ENCODE results near the gene MAZ.

MAZ gene

GRCh38 chr16:29837841-29838240 is 31.5 kb downstream of the MAZ start:
- H3K36me3 ChIP-seq (ENCODE audit: control insufficient read depth, low read depth, low read length), result no peaks in the 10 kb centered on the region
- H3K27me3 ChIP-seq (ENCODE audit: control insufficient read depth, insufficient read depth, low read length), result no peaks in the 10 kb centered on the region
- no peaks in the 10 kb centered on the region for H3K4me1 ChIP-seq (ENCODE audit: control insufficient read depth, low read depth, low read length)
- H3K9me3 ChIP-seq (ENCODE audit: control insufficient read depth, low read depth, low read length), result no peaks in the 10 kb centered on the region
- H3K27ac ChIP-seq (ENCODE audit: low read length), result no peak overlapping the region
- no peak overlapping the region for H3K4me3 ChIP-seq (ENCODE audit: low read length)
- no peak overlapping the region for H3K9ac ChIP-seq (ENCODE audit: low read length)

DNA sequence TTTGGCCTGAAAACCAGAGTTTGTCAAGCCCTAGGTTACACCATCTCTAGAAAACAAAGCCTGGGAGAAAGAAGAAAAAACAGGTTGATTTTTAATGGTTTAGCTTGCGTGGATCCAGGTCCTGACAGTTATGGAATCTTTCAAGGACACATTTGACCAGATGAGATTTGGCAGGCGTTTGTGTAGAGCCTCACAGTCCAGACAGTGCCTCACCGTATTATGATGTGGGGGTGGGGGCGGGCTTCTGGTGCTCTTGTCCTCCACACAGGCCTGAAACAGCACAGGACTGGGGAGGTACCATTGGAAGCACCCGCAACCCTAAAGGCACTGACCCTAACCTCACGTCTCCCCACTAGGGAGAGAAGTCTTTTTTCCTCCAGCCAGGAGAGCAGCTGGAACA is 33.5 kb downstream of the MAZ start:
- Histone ChIP-seq H3K27ac (ENCODE audit: low read length) (no peak overlapping the region), H3K27me3 (ENCODE audit: control insufficient read depth, insufficient read depth, low read length) (no peaks in the 10 kb centered on the region), H3K36me3 (ENCODE audit: control insufficient read depth, low read depth, low read length) (no peaks in the 10 kb centered on the region), H3K9ac (ENCODE audit: low read length) (no peak overlapping the region), H3K9me3 (ENCODE audit: control insufficient read depth, low read depth, low read length) (no peaks in the 10 kb centered on the region), H3K4me1 (ENCODE audit: control insufficient read depth, low read depth, low read length) (no peaks in the 10 kb centered on the region), H3K4me3 (ENCODE audit: low read length) (no peak overlapping the region)

DNA sequence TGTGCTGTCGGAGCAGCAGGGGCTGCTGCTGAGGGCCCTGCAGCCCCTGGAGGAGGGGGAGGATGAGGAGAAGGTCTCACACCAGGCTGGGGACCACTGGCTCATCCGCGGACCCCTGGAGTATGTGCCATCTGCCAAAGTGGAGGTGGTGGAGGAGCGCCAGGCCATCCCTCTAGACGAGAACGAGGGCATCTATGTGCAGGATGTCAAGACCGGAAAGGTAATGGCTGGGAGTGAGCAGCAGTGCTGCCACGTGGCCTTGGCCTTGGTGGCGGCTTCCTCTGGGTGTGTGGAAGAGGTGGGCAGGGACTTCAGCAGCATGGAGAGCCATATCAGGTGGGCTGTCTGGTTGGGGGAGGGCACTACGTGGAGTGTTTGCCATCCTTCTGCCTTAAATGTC is 33.9 kb downstream of the MAZ start:
- Histone ChIP-seq H3K36me3 (ENCODE audit: control insufficient read depth, low read depth, low read length) (no peaks in the 10 kb centered on the region), H3K27me3 (ENCODE audit: control insufficient read depth, insufficient read depth, low read length) (no peaks in the 10 kb centered on the region), H3K9ac (ENCODE audit: low read length) (no peak overlapping the region), H3K9me3 (ENCODE audit: control insufficient read depth, low read depth, low read length) (no peaks in the 10 kb centered on the region), H3K4me1 (ENCODE audit: control insufficient read depth, low read depth, low read length) (no peaks in the 10 kb centered on the region), H3K4me3 (ENCODE audit: low read length) (no peak overlapping the region), H3K27ac (ENCODE audit: low read length) (no peak overlapping the region)

GRCh38 chr16:29841631-29842030 is 35.3 kb downstream of the MAZ start:
- H3K4me1 ChIP-seq (ENCODE audit: control insufficient read depth, low read depth, low read length), result no peaks in the 10 kb centered on the region
- no peak overlapping the region for H3K27ac ChIP-seq (ENCODE audit: low read length)
- no peak overlapping the region for H3K9ac ChIP-seq (ENCODE audit: low read length)
- H3K36me3 ChIP-seq (ENCODE audit: control insufficient read depth, low read depth, low read length), result no peaks in the 10 kb centered on the region
- no peaks in the 10 kb centered on the region for H3K27me3 ChIP-seq (ENCODE audit: control insufficient read depth, insufficient read depth, low read length)
- H3K4me3 ChIP-seq (ENCODE audit: low read length), result no peak overlapping the region
- H3K9me3 ChIP-seq (ENCODE audit: control insufficient read depth, low read depth, low read length), result no peaks in the 10 kb centered on the region

DNA sequence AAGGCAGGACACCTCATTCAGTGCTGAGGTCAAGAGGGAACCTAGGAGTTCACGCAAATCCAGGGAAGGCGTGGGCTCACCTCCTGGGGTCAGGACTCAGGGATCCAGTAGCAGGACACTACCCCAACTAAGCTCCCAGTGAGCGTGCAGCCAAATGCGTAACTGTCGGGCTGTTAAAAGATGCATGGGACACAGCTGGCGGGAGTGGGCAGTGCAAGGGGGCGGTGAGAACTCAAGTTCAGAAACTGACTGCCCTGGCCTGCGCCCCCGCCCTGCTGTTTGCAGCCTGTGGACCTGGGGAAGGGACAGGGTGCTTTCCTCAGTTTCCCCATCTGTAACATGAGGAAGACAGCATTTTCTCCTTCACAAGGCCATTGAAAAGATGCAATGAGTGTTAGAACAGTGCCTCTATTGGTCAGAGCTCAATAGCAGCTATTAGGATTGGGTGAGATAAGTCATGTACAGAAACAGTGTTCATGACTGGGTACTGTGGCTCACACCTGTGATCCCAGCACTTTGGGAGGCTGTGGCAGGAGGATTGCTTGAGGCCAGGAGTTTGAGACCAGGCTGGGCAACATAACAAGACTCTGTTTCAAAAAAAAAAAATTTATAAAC is 36.5 kb downstream of the MAZ start:
- Histone ChIP-seq H3K4me3 (ENCODE audit: low read length) (no peak overlapping the region), H3K9ac (ENCODE audit: low read length) (no peak overlapping the region), H3K36me3 (ENCODE audit: control insufficient read depth, low read depth, low read length) (no peaks in the 10 kb centered on the region), H3K27me3 (ENCODE audit: control insufficient read depth, insufficient read depth, low read length) (no peaks in the 10 kb centered on the region), H3K27ac (ENCODE audit: low read length) (no peak overlapping the region), H3K4me1 (ENCODE audit: control insufficient read depth, low read depth, low read length) (no peaks in the 10 kb centered on the region), H3K9me3 (ENCODE audit: control insufficient read depth, low read depth, low read length) (no peaks in the 10 kb centered on the region)

- H3K4me1 ChIP-seq (ENCODE audit: control insufficient read depth, low read depth, low read length), result no peaks in the 10 kb centered on the region
- no peaks in the 10 kb centered on the region for H3K27me3 ChIP-seq (ENCODE audit: control insufficient read depth, insufficient read depth, low read length)
- no peak overlapping the region for H3K27ac ChIP-seq (ENCODE audit: low read length)
- no peaks in the 10 kb centered on the region for H3K36me3 ChIP-seq (ENCODE audit: control insufficient read depth, low read depth, low read length)
- H3K4me3 ChIP-seq (ENCODE audit: low read length), result no peak overlapping the region
- H3K9ac ChIP-seq (ENCODE audit: low read length), result no peak overlapping the region
- H3K9me3 ChIP-seq (ENCODE audit: control insufficient read depth, low read depth, low read length), result no peaks in the 10 kb centered on the region
Observed at GRCh38 chr16:29843931-29844330, 37.6 kb downstream of the MAZ start.

DNA sequence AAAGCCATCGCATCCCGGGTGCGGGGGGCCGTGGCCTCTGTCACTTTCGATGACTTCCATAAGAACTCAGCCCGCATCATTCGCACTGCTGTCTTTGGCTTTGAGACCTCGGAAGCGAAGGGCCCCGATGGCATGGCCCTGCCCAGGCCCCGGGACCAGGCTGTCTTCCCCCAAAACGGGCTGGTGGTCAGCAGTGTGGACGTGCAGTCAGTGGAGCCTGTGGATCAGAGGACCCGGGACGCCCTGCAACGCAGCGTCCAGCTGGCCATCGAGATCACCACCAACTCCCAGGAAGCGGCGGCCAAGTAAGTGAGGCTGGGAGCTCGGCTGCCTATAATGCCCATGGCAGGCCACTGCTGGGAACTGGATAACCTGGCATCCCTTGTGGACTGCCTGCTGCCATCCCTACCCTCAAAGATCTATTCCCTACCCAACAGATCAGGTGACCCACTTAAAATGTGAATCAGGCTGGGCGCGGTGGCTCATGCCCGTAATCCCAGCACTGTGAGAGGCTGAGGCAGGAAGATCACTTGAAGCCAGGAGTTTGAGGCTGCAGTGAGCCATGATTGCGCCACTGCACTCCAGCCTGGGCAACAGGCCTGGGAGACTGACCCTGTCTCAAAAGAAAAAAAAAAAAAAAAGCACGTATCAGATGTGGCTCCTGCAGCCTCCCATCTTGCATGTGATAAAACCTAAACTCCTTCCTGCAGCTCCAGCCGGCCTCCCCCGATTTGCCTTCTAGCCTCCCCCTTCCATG is 38.4 kb downstream of the MAZ start:
- H3K9ac ChIP-seq (ENCODE audit: low read length), result no peak overlapping the region
- H3K4me1 ChIP-seq (ENCODE audit: control insufficient read depth, low read depth, low read length), result no peaks in the 10 kb centered on the region
- H3K36me3 ChIP-seq (ENCODE audit: control insufficient read depth, low read depth, low read length), result no peaks in the 10 kb centered on the region
- no peak overlapping the region for H3K27ac ChIP-seq (ENCODE audit: low read length)
- no peaks in the 10 kb centered on the region for H3K27me3 ChIP-seq (ENCODE audit: control insufficient read depth, insufficient read depth, low read length)
- no peak overlapping the region for H3K4me3 ChIP-seq (ENCODE audit: low read length)
- H3K9me3 ChIP-seq (ENCODE audit: control insufficient read depth, low read depth, low read length), result no peaks in the 10 kb centered on the region

DNA sequence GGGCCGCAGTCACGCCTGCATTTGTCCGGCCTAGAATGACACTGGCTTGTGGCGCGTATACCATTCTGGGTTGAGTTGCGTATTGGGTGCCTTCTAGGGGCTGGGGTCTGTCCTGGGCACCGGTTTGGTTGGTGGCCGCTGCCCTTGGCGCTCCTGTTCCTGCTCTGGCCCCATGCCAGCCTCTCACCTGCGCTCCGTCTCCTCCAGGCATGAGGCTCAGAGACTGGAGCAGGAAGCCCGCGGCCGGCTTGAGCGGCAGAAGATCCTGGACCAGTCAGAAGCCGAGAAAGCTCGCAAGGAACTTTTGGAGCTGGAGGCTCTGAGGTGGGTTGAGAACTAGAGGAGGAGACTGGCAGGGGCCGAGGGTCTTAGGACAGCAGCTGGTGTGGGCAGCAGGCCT is 39.3 kb downstream of the MAZ start:
- no peak overlapping the region for H3K27ac ChIP-seq (ENCODE audit: low read length)
- H3K36me3 ChIP-seq (ENCODE audit: control insufficient read depth, low read depth, low read length), result no peaks in the 10 kb centered on the region
- no peak overlapping the region for H3K9ac ChIP-seq (ENCODE audit: low read length)
- H3K4me1 ChIP-seq (ENCODE audit: control insufficient read depth, low read depth, low read length), result no peaks in the 10 kb centered on the region
- no peaks in the 10 kb centered on the region for H3K9me3 ChIP-seq (ENCODE audit: control insufficient read depth, low read depth, low read length)
- H3K4me3 ChIP-seq (ENCODE audit: low read length), result no peak overlapping the region
- H3K27me3 ChIP-seq (ENCODE audit: control insufficient read depth, insufficient read depth, low read length), result no peaks in the 10 kb centered on the region

DNA sequence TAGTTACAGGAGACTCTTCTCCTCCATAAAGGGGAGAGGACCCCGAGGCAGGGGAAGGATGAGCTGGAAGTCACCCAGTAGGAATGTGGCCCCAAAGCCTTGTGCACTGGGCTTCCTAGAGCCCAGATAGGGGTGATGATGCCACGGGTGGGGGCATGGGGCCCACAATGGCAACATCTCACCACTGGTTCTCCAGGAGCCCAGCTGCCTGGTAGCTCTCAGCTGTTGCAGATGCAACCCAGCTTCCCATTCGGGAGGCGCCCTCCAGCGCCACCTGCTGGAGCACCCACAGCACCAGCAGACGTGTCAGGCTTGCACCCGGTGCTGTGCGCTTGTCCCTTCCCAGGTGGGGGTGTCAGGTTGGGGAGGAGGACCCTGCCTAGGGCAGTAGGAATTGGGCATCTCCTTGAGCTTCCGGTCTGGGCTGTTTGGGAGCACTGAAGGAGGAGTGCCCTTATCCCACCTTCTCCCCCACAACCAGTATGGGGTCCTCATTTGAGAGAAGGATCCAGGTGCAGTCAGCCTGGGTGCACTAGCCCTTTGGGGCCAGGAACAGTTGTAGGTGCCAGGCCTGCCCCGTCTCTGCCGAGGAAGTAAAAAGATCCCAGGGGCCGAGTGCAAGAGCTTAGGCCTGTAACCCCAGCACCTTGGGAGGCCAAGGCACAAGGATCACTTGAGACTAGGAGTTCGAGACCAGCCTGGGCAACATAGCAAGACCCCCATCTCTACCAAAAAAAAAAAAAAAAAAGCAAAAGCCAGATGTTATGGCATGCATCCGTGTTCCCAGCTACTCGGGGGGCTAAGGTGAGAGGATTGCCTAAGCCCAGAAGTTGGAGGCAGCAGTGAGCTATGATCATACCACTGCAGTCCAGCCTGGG is 42.3 kb downstream of the MAZ start:
- Histone ChIP-seq H3K4me3 (ENCODE audit: low read length) (no peak overlapping the region), H3K27me3 (ENCODE audit: control insufficient read depth, insufficient read depth, low read length) (no peaks in the 10 kb centered on the region), H3K4me1 (ENCODE audit: control insufficient read depth, low read depth, low read length) (no peaks in the 10 kb centered on the region), H3K9ac (ENCODE audit: low read length) (no peak overlapping the region), H3K9me3 (ENCODE audit: control insufficient read depth, low read depth, low read length) (no peaks in the 10 kb centered on the region), H3K27ac (ENCODE audit: low read length) (no peak overlapping the region), H3K36me3 (ENCODE audit: control insufficient read depth, low read depth, low read length) (no peaks in the 10 kb centered on the region)

DNA sequence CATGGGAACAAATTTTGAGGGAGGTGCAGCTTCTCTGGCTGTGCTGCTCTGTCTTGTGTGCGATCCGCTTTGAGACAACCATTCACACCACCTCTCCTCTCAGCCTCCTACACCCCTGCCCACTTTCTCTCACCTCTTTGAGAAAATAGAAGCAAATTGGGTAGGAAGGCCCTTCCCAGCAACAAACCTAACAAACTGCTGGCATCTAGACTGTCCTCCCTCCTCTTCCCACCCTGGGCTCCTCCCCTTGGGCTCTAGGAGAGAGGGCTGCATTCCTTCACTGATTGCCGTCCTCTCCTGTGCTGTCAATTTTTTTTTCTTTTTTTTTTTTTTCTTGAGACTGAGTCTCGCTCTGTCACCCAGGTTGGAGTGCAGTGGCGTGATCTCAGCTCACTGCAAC is 43.2 kb downstream of the MAZ start:
- no peaks in the 10 kb centered on the region for H3K4me1 ChIP-seq (ENCODE audit: control insufficient read depth, low read depth, low read length)
- no peak overlapping the region for H3K4me3 ChIP-seq (ENCODE audit: low read length)
- H3K36me3 ChIP-seq (ENCODE audit: control insufficient read depth, low read depth, low read length), result no peaks in the 10 kb centered on the region
- H3K9me3 ChIP-seq (ENCODE audit: control insufficient read depth, low read depth, low read length), result no peaks in the 10 kb centered on the region
- H3K27me3 ChIP-seq (ENCODE audit: control insufficient read depth, insufficient read depth, low read length), result no peaks in the 10 kb centered on the region
- no peak overlapping the region for H3K27ac ChIP-seq (ENCODE audit: low read length)
- H3K9ac ChIP-seq (ENCODE audit: low read length), result no peak overlapping the region

GRCh38 chr16:29850998-29851397 is 44.7 kb downstream of the MAZ start:
- Histone ChIP-seq H3K36me3 (ENCODE audit: control insufficient read depth, low read depth, low read length) (no peaks in the 10 kb centered on the region), H3K9me3 (ENCODE audit: control insufficient read depth, low read depth, low read length) (no peaks in the 10 kb centered on the region), H3K4me1 (ENCODE audit: control insufficient read depth, low read depth, low read length) (no peaks in the 10 kb centered on the region), H3K9ac (ENCODE audit: low read length) (no peak overlapping the region), H3K27me3 (ENCODE audit: control insufficient read depth, insufficient read depth, low read length) (no peaks in the 10 kb centered on the region), H3K27ac (ENCODE audit: low read length) (no peak overlapping the region), H3K4me3 (ENCODE audit: low read length) (no peak overlapping the region)

Data from iPS-18a (cell line).